Endodermal cell (in vitro differentiated cells): Measurements from ENCODE around the gene CACNA1H. TPM values are rescaled to one million over a fixed set of nuclear protein-coding genes. Genes with fewer than 3 reads are reported as not detected.

ENCODE experiments used
- DNase-seq: peaks from one replicate; pipeline ENCODE4 v3.0.0-alpha.2; 2017
- H3K27ac ChIP-seq: 2 replicates; pipeline ENCODE4 v1.5.1; 2013; ENCODE audit warnings: mild to moderate bottlenecking, low read depth, low read length, moderate library complexity
- H3K27me3 ChIP-seq: 2 replicates; pipeline ENCODE4 v1.6.1; 2013; ENCODE audit warnings: mild to moderate bottlenecking, low read length, moderate library complexity; ENCODE audit not compliant: insufficient read depth, control insufficient read depth, poor library complexity, severe bottlenecking
- H3K36me3 ChIP-seq: 2 replicates; pipeline ENCODE4 v1.7.0; 2013; ENCODE audit warnings: mild to moderate bottlenecking, low read length, moderate library complexity; ENCODE audit not compliant: control insufficient read depth, insufficient read depth
- H3K4me1 ChIP-seq: one replicate; pipeline ENCODE4 v1.7.0; 2013; ENCODE audit warnings: low read length; ENCODE audit not compliant: control insufficient read depth, insufficient read depth
- H3K4me3 ChIP-seq: 2 replicates; pipeline ENCODE4 v1.5.1; 2013; ENCODE audit warnings: mild to moderate bottlenecking, low read length, moderate library complexity
- H3K9ac ChIP-seq: 2 replicates; pipeline ENCODE4 v1.6.1; 2013; ENCODE audit warnings: mild to moderate bottlenecking, low read length, moderate library complexity; ENCODE audit not compliant: poor library complexity, severe bottlenecking; ENCODE audit errors: extremely low read depth
- H3K9me3 ChIP-seq: 2 replicates; pipeline ENCODE4 v1.6.1; 2013; ENCODE audit warnings: mild to moderate bottlenecking, low read length, moderate library complexity; ENCODE audit not compliant: control insufficient read depth
- H3K27ac Mint-ChIP-seq: 2 replicates; pipeline ENCODE4 v1.8.0; 2020; ENCODE audit warnings: mixed read lengths
- H3K27me3 Mint-ChIP-seq: 2 replicates; pipeline ENCODE4 v1.8.0; 2021; ENCODE audit warnings: mild to moderate bottlenecking, mixed read lengths; ENCODE audit not compliant: insufficient read depth
- H3K36me3 Mint-ChIP-seq: 2 replicates; pipeline ENCODE4 v1.8.0; 2020; ENCODE audit warnings: low read depth, mixed read lengths
- H3K4me1 Mint-ChIP-seq: 2 replicates; pipeline ENCODE4 v1.8.0; 2020; ENCODE audit warnings: mixed read lengths
- H3K4me3 Mint-ChIP-seq: 2 replicates; pipeline ENCODE4 v1.8.0; 2020; ENCODE audit warnings: mild to moderate bottlenecking, moderate library complexity, mixed read lengths
- H3K9me3 Mint-ChIP-seq: 2 replicates; pipeline ENCODE4 v1.8.0; 2020; ENCODE audit warnings: mild to moderate bottlenecking, mixed read lengths
- CTCF ChIP-seq: fragments of 200-600 bp; sonication (generic); conservative IDR thresholded peaks from 2 replicates; pipeline ENCODE4 v1.5.0; 2021; ENCODE audit warnings: antibody characterized with exemption, mild to moderate bottlenecking
- WGBS, 2 experiments: methylation state at CpG; one replicate each; pipeline versions ENCODE4 v1.1.5 to v1.1.7; 2013; ENCODE audit warnings: missing lambda C conversion rate in 2 of 2, mixed read lengths in 1 of 2; ENCODE audit not compliant: insufficient coverage in 1 of 2, insufficient read length in 1 of 2; 5-methylcytosine and 5-hydroxymethylcytosine counted together
- total RNA-seq, 2 donors: library from RNA; stranded (reverse); fragmentation: NEBNext Ultra II Directional in 1 of 2; extraction: Animal tissue kit (Norgen Biotek cat#: 25700) in 1 of 2; gene quantifications; 2 replicates in 1 of 2; 3 replicates in 1 of 2; pipeline ENCODE4 v1.2.1, GENCODE V29; 2021

The CACNA1H gene
- total RNA-seq, 2 donors from 2014 or later, result 31.6 to 45.0 TPM

DNA sequence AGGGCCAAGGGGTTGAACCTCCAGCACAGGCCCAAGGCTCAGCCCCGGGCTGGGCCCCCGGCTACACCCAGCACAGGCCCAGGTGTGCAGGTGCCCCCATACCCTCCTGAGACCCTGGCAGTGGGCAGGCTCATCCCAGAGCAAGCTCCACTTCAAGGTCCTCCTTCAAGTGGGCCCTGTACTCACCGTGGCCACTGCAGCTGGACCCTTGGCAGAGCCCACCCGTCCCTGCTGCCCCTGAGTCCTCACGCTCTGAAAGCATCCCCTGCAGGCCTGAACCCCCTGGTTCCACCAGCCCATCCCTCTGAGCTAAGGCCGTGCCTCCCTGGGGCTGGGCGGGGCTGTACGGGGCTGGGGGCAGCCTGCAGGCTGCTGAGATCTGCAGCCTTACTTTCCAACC is 11.2 kb upstream of the CACNA1H start:
- Mint-ChIP-seq H3K27ac (no peak overlapping the region), H3K4me3 (no peak overlapping the region), H3K36me3 (no peaks in the 10 kb centered on the region), H3K4me1 (no peaks in the 10 kb centered on the region), H3K27me3 (peaks cover 13% of the 10 kb centered on the region), H3K9me3 (peaks cover 3% of the 10 kb centered on the region)
- no peak overlapping the region for H3K27ac ChIP-seq
- DNase-seq, result no peak
- H3K27me3 ChIP-seq, result no peaks in the 10 kb centered on the region
- no peaks in the 10 kb centered on the region for H3K9me3 ChIP-seq
- TF ChIP-seq CTCF, result no peak
- no peaks in the 10 kb centered on the region for H3K36me3 ChIP-seq
- H3K4me1 ChIP-seq, result peaks cover 3% of the 10 kb centered on the region
- WGBS, 2 experiments, result 93 to 94% methylated on average over 3 to 8 of the region's 8 CpGs
- no peak overlapping the region for H3K9ac ChIP-seq
- H3K4me3 ChIP-seq, result no peak overlapping the region

GRCh38 chr16:1142911-1143310 is 10.0 kb upstream of the CACNA1H start:
- Mint-ChIP-seq H3K4me1 (no peaks in the 10 kb centered on the region), H3K27me3 (peaks cover 13% of the 10 kb centered on the region), H3K4me3 (no peak overlapping the region), H3K27ac (no peak overlapping the region), H3K9me3 (peaks cover 9% of the 10 kb centered on the region), H3K36me3 (peaks cover 1% of the 10 kb centered on the region)
- H3K27me3 ChIP-seq, result no peaks in the 10 kb centered on the region
- H3K27ac ChIP-seq, result no peak overlapping the region
- TF ChIP-seq CTCF, result no peak
- DNase-seq, result no peak
- no peaks in the 10 kb centered on the region for H3K36me3 ChIP-seq
- H3K4me1 ChIP-seq, result peaks cover 3% of the 10 kb centered on the region
- WGBS, 2 experiments, result 83 to 86% methylated on average over 17 to 19 of the region's 19 CpGs
- no peaks in the 10 kb centered on the region for H3K9me3 ChIP-seq
- no peak overlapping the region for H3K4me3 ChIP-seq
- H3K9ac ChIP-seq, result no peak overlapping the region

DNA sequence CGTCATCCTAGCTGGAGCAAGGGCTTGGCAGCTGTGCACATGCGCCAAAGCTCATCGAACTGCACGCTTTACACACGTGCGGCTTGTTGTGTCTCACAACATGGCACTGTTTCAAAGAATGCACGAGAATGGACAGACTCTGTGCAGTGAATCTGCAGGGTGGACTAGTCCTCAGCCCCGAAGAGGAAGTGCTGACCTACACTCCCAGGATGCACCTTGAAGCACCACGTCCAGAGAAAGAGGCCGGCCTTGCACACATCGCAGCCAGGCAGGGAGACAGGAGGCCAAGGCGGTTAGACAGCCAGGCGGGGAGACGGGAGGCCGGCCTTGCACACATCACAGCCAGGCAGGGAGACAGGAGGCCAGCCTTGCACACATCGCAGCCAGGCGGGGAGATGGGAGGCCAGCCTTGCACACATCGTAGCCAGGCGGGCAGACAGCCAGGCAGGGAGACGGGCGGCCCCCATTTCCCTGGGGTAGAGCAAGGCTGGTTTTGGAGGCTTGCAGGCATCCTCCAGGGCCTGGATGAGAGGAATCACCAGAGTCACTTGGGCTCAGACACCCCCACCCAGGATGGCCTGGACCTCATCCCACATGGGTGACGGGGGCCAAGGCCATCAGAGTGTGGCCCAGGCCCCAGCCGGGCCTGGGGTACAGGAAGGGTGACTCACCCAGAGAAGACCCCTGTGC is 9.0 kb upstream of the CACNA1H start:
- no peak overlapping the region for H3K27ac Mint-ChIP-seq
- no peaks in the 10 kb centered on the region for H3K27me3 ChIP-seq
- no peak for TF ChIP-seq CTCF
- no peaks in the 10 kb centered on the region for H3K4me1 Mint-ChIP-seq
- H3K27ac ChIP-seq, result no peak overlapping the region
- H3K9me3 Mint-ChIP-seq, result peaks cover 10% of the 10 kb centered on the region
- no peaks in the 10 kb centered on the region for H3K36me3 ChIP-seq
- no peak overlapping the region for H3K4me3 ChIP-seq
- no peak for DNase-seq
- no peak overlapping the region for H3K9ac ChIP-seq
- H3K4me3 Mint-ChIP-seq, result no peak overlapping the region
- WGBS, 2 experiments, result 90 to 93% methylated on average over 23 of the region's 23 CpGs
- H3K27me3 Mint-ChIP-seq, result peaks cover 8% of the 10 kb centered on the region
- H3K4me1 ChIP-seq, result peaks cover 3% of the 10 kb centered on the region
- peaks cover 1% of the 10 kb centered on the region for H3K36me3 Mint-ChIP-seq
- H3K9me3 ChIP-seq, result no peaks in the 10 kb centered on the region
